Anterior cingulate cortex (tissue), 58 donors: ENCODE measurements around the gene SYTL3.

Experiments used
- DNase-seq, 58 donors: peaks; one replicate each; lab custom pipeline; 2025; lab: John Stamatoyannopoulos, UW

The SYTL3 gene

GRCh38 chr6:158715330-158716311 lies 65.8 kb downstream of the SYTL3 start:
- peak in 1 of 58 donors; percentile 32 for DNase-seq

GRCh38 chr6:158717341-158718330 lies 67.8 kb downstream of the SYTL3 start:
- no peak for DNase-seq

- peak in 4 of 58 donors; percentile 4 to 23 (median 10) for DNase-seq
These were observed 68.7 kb downstream of the SYTL3 start for GRCh38 chr6:158718461-158719046.

- no peak for DNase-seq
These were observed 72.4 kb downstream of the SYTL3 start for GRCh38 chr6:158722176-158722729.

GRCh38 chr6:158725704-158726103 lies 75.8 kb downstream of the SYTL3 start:
- DNase-seq, result no peak

GRCh38 chr6:158729906-158730540 lies 80.2 kb downstream of the SYTL3 start:
- no peak for DNase-seq

GRCh38 chr6:158730541-158730907 lies 80.7 kb downstream of the SYTL3 start:
- no peak for DNase-seq

- no peak for DNase-seq
These were observed 85.2 kb downstream of the SYTL3 start for GRCh38 chr6:158735009-158735408.

GRCh38 chr6:158737082-158737709 lies 87.3 kb downstream of the SYTL3 start:
- DNase-seq, result no peak

GRCh38 chr6:158737710-158738615 lies 88.1 kb downstream of the SYTL3 start:
- DNase-seq, result no peak

GRCh38 chr6:158739673-158740072 lies 89.8 kb downstream of the SYTL3 start:
- DNase-seq, result no peak

GRCh38 chr6:158743033-158743651 lies 93.3 kb downstream of the SYTL3 start:
- DNase-seq, result no peak

- DNase-seq, result no peak
These were observed 95.2 kb downstream of the SYTL3 start for GRCh38 chr6:158744986-158745430.

- no peak for DNase-seq
These were observed 101.4 kb downstream of the SYTL3 start for GRCh38 chr6:158751224-158751623.

GRCh38 chr6:158751921-158752320 lies 102.1 kb downstream of the SYTL3 start:
- no peak for DNase-seq

GRCh38 chr6:158752613-158753012 lies 102.8 kb downstream of the SYTL3 start:
- DNase-seq, result peak in 56 of 58 donors; percentile 28 to 95 (median 82)

- no peak for DNase-seq
These were observed 104.0 kb downstream of the SYTL3 start for GRCh38 chr6:158753811-158754210.

GRCh38 chr6:158754738-158755137 lies 104.9 kb downstream of the SYTL3 start:
- no peak for DNase-seq
